Measurements from ENCODE around the gene ABCC4.

DNA sequence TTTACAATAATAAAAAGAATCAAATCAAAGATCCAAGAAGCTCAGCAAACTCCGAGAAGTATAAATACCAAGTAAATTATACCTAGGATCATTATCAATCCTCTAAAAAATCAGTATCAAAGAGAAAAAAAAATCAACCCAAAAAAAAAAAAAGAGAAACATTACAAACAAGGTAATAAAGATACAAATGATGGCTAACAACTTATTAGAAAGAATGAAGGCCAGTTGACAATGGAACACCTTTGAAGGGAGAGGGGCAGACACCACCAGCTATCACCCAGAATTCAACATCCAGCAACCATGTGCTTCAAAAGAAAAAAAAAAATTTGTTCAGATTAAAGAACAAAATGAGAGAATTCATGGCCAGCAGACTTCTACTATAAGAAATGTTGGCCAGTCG is 77.2 kb downstream of the ABCC4 start:
- TF ChIP-seq, protein P1, sequence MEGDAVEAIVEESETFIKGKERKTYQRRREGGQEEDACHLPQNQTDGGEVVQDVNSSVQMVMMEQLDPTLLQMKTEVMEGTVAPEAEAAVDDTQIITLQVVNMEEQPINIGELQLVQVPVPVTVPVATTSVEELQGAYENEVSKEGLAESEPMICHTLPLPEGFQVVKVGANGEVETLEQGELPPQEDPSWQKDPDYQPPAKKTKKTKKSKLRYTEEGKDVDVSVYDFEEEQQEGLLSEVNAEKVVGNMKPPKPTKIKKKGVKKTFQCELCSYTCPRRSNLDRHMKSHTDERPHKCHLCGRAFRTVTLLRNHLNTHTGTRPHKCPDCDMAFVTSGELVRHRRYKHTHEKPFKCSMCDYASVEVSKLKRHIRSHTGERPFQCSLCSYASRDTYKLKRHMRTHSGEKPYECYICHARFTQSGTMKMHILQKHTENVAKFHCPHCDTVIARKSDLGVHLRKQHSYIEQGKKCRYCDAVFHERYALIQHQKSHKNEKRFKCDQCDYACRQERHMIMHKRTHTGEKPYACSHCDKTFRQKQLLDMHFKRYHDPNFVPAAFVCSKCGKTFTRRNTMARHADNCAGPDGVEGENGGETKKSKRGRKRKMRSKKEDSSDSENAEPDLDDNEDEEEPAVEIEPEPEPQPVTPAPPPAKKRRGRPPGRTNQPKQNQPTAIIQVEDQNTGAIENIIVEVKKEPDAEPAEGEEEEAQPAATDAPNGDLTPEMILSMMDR (conservative IDR thresholded peaks at IDR 0.05) = no peak
- no peak for TF ChIP-seq ZFX (IDR thresholded peaks at IDR 0.05)
